ENCODE measurements around the gene FILIP1L.

Gene FILIP1L

GRCh38 chr3:100114413-100115030 is at the start of gene FILIP1L:
Gene FILIP1L, minus strand, starts transcription at chr3:100114501.
- H3K4me3 ChIP-seq (ENCODE audit: low read depth, low read length): no peak within 1 kb of the TSS
- DNase-seq (ENCODE audit: low read depth): no peak

- no peak overlapping the region for H3K4me3 ChIP-seq (ENCODE audit: low read depth, low read length)
- DNase-seq (ENCODE audit: low read depth): no peak
These were observed 49.5 kb upstream of the FILIP1L start for GRCh38 chr3:100163787-100164186.

- DNase-seq (ENCODE audit: low read depth): no peak
- H3K4me3 ChIP-seq (ENCODE audit: low read depth, low read length): no peak overlapping the region
These were observed 46.2 kb upstream of the FILIP1L start for GRCh38 chr3:100160521-100160920.

GRCh38 chr3:100159331-100160153 is 45.2 kb upstream of the FILIP1L start:
- no peak overlapping the region for H3K4me3 ChIP-seq (ENCODE audit: low read depth, low read length)
- no peak for DNase-seq (ENCODE audit: low read depth)

GRCh38 chr3:100158918-100159330 is 44.6 kb upstream of the FILIP1L start:
- no peak for DNase-seq (ENCODE audit: low read depth)
- H3K4me3 ChIP-seq (ENCODE audit: low read depth, low read length): no peak overlapping the region

- no peak overlapping the region for H3K4me3 ChIP-seq (ENCODE audit: low read depth, low read length)
- no peak for DNase-seq (ENCODE audit: low read depth)
These were observed 43.4 kb upstream of the FILIP1L start for GRCh38 chr3:100157685-100158084.

- H3K4me3 ChIP-seq (ENCODE audit: low read depth, low read length): no peak overlapping the region
- no peak for DNase-seq (ENCODE audit: low read depth)
These were observed 41.3 kb upstream of the FILIP1L start for GRCh38 chr3:100155590-100155989.

- no peak overlapping the region for H3K4me3 ChIP-seq (ENCODE audit: low read depth, low read length)
- DNase-seq (ENCODE audit: low read depth): no peak
These were observed 40.8 kb upstream of the FILIP1L start for GRCh38 chr3:100155128-100155527.

GRCh38 chr3:100154171-100154570 is 39.9 kb upstream of the FILIP1L start:
- DNase-seq (ENCODE audit: low read depth): no peak
- H3K4me3 ChIP-seq (ENCODE audit: low read depth, low read length): no peak overlapping the region

GRCh38 chr3:100151024-100151707 is 36.9 kb upstream of the FILIP1L start:
- no peak for DNase-seq (ENCODE audit: low read depth)
- H3K4me3 ChIP-seq (ENCODE audit: low read depth, low read length): no peak overlapping the region

GRCh38 chr3:100150473-100150872 is 36.2 kb upstream of the FILIP1L start:
- peak; percentile 33 for DNase-seq (ENCODE audit: low read depth)
- no peak overlapping the region for H3K4me3 ChIP-seq (ENCODE audit: low read depth, low read length)

- DNase-seq (ENCODE audit: low read depth): no peak
- no peak overlapping the region for H3K4me3 ChIP-seq (ENCODE audit: low read depth, low read length)
These were observed 35.6 kb upstream of the FILIP1L start for GRCh38 chr3:100149713-100150415.

- DNase-seq (ENCODE audit: low read depth): no peak
These were observed 34.8 kb upstream of the FILIP1L start for GRCh38 chr3:100149130-100149529.

GRCh38 chr3:100144255-100144866 is 30.1 kb upstream of the FILIP1L start:
- DNase-seq (ENCODE audit: low read depth): no peak
- no peak overlapping the region for H3K4me3 ChIP-seq (ENCODE audit: low read depth, low read length)

More at GRCh38 chr3:100149130-100149529, 34.8 kb upstream of the FILIP1L start:
- no peak overlapping the region for H3K4me3 ChIP-seq (ENCODE audit: low read depth, low read length)

- DNase-seq (ENCODE audit: low read depth): no peak
- H3K4me3 ChIP-seq (ENCODE audit: low read depth, low read length): no peak overlapping the region
These were observed 27.3 kb upstream of the FILIP1L start for GRCh38 chr3:100141586-100141985.

GRCh38 chr3:100140976-100141375 is 26.7 kb upstream of the FILIP1L start:
- H3K4me3 ChIP-seq (ENCODE audit: low read depth, low read length): no peak overlapping the region
- no peak for DNase-seq (ENCODE audit: low read depth)

GRCh38 chr3:100136921-100137320 is 22.6 kb upstream of the FILIP1L start:
- H3K4me3 ChIP-seq (ENCODE audit: low read depth, low read length): no peak overlapping the region
- peak; percentile 64 for DNase-seq (ENCODE audit: low read depth)

GRCh38 chr3:100131241-100131640 is 16.9 kb upstream of the FILIP1L start:
- DNase-seq (ENCODE audit: low read depth): no peak
- H3K4me3 ChIP-seq (ENCODE audit: low read depth, low read length): no peak overlapping the region

GRCh38 chr3:100129941-100130340 is 15.6 kb upstream of the FILIP1L start:
- H3K4me3 ChIP-seq (ENCODE audit: low read depth, low read length): no peak overlapping the region
- no peak for DNase-seq (ENCODE audit: low read depth)
